Left lobe of liver (tissue), 2 donors: ENCODE results near the gene DIP2C. TPM values are rescaled to one million over a fixed set of nuclear protein-coding genes. Genes with fewer than 3 reads are reported as not detected.
"Not testable (repeated sequence)": the region's sequence is repeated elsewhere in the genome, so short reads cannot be mapped to it uniquely, and the experiment has no call there.

Source experiments
- ATAC-seq: fragments of 200-7000 bp; cut with Tn5 transposase; one replicate; pipeline ENCODE4 v1.9.1; 2020; ENCODE audit warnings: mild to moderate bottlenecking, moderate library complexity
- DNase-seq: peaks from one replicate; pipeline ENCODE4 v3.0.0-alpha.2; 2020; ENCODE audit warnings: low spot score
- total RNA-seq: library from RNA; stranded (reverse); gene quantifications from one replicate; pipeline ENCODE4 v1.2.1, GENCODE V29; 2021
- donor health status: DM: no; HTN: no; CAD: no; lungs with moderate emphysema.
- donor health status: DM: no; HTN: yes; CAD: no.

The DIP2C gene
- total RNA-seq, 1 donor from 2014 or later: 13.9 TPM

- DNase-seq (no peak), ATAC-seq (no peak)
Observed at GRCh38 chr10:475709-476454, 213.6 kb downstream of the DIP2C start.

GRCh38 chr10:474946-475345 is 214.5 kb downstream of the DIP2C start:
- DNase-seq: peak; percentile 24
- no peak for ATAC-seq

- DNase-seq: no peak
- no peak for ATAC-seq
Observed at GRCh38 chr10:474406-474805, 215.1 kb downstream of the DIP2C start.

- ATAC-seq: no peak
- no peak for DNase-seq
Observed at GRCh38 chr10:472241-472910, 217.1 kb downstream of the DIP2C start.

- no peak for ATAC-seq
- no peak for DNase-seq
Observed at GRCh38 chr10:470339-471003, 219.0 kb downstream of the DIP2C start.

- ATAC-seq: no peak
Observed at GRCh38 chr10:469947-470338, 219.5 kb downstream of the DIP2C start.

GRCh38 chr10:459743-460142 is 229.7 kb downstream of the DIP2C start:
- DNase-seq (no peak), ATAC-seq (no peak)

More at GRCh38 chr10:469947-470338, 219.5 kb downstream of the DIP2C start:
- no peak for DNase-seq

- DNase-seq: peak; percentile 26
- peak; percentile 36 for ATAC-seq
Observed at GRCh38 chr10:458421-458851, 231.0 kb downstream of the DIP2C start.

- no peak for ATAC-seq
- no peak for DNase-seq
Observed at GRCh38 chr10:456486-456885, 233.0 kb downstream of the DIP2C start.

- DNase-seq (no peak), ATAC-seq (peak; percentile 31)
Observed at GRCh38 chr10:454860-455259, 234.6 kb downstream of the DIP2C start.

GRCh38 chr10:453647-454046 is 235.8 kb downstream of the DIP2C start:
- ATAC-seq (no peak), DNase-seq (no peak)

- DNase-seq (no peak), ATAC-seq (no peak)
Observed at GRCh38 chr10:452512-453426, 236.7 kb downstream of the DIP2C start.

GRCh38 chr10:451856-452255 is 237.6 kb downstream of the DIP2C start:
- ATAC-seq: no peak
- DNase-seq: no peak

GRCh38 chr10:451021-451471 is 238.4 kb downstream of the DIP2C start:
- no peak for DNase-seq
- ATAC-seq: peak; percentile 18

GRCh38 chr10:450463-450862 is 239.0 kb downstream of the DIP2C start:
- no peak for DNase-seq
- ATAC-seq: no peak

GRCh38 chr10:449331-449730 is 240.1 kb downstream of the DIP2C start:
- ATAC-seq, DNase-seq: not testable (repeated sequence)

- DNase-seq (no peak), ATAC-seq (no peak)
Observed at GRCh38 chr10:443459-443858, 246.0 kb downstream of the DIP2C start.

GRCh38 chr10:442209-442608 is 247.3 kb downstream of the DIP2C start:
- peak; percentile 81 for ATAC-seq
- DNase-seq: no peak

GRCh38 chr10:441659-442058 is 247.8 kb downstream of the DIP2C start:
- ATAC-seq (no peak), DNase-seq (no peak)

GRCh38 chr10:440127-440526 is 249.3 kb downstream of the DIP2C start:
- ATAC-seq (no peak), DNase-seq (no peak)
